Nucleus accumbens (tissue), 56 donors: ENCODE results near the gene GLYAT.
"Not testable (repeated sequence)": the region's sequence is repeated elsewhere in the genome, so short reads cannot be mapped to it uniquely, and the experiment has no call there.

Source experiments
- DNase-seq, 56 donors: peaks; one replicate each; lab custom pipeline; 2025; lab: John Stamatoyannopoulos, UW

Gene GLYAT

DNA sequence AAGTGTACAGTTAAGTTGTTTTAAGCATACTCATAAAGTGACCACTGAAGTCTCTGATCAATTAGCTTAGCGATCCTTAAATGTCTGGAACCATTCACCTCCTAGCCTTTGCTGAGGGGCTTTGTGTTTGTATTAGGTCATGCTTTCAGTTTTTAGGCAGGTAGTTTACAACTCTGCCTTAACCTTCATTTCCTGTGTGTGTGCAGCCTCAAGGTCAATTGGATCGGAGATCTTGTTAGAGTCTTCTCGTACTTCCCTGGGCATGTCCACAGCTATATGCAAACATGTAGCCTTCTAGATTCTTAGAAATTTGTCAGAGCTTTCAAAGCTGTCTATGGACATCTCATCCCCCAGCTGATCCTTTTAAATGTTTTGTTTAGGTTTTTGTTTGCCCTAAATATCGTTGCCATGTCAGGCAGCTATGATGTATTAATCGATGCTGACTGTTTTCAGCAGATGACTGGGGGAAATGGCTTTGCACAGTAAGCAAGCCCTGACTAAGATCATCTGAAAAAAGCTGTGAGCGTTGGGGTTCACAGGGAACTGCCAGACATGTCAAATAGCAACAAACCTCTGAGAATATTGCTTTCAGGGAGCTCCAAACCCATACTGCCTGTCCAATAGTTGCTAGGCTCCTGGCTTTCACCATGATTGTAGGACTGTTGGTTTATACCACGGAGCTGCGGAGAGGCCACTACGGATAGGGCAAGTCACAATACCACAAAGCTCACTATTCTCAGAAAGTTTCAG is 45.6 kb downstream of the GLYAT start:
- DNase-seq, result no peak

DNA sequence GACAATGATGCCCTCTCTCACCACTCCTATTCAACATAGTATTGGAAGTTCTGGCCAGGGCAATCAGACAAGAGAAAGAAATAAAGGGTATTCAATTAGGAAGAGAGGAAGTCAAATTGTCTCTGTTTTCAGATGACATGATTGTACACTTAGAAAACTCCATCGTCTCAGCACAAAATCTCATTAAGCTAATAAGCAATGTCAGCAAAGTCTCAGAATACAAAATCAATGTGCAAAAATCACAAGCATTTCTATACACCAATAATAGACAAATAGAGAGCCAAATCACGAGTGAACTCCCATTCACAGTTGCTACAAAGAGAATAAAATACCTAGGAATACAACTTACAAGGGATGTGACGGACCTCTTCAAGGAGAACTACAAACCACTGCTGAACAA is 49.1 kb downstream of the GLYAT start:
- DNase-seq, result not testable (repeated sequence)

DNA sequence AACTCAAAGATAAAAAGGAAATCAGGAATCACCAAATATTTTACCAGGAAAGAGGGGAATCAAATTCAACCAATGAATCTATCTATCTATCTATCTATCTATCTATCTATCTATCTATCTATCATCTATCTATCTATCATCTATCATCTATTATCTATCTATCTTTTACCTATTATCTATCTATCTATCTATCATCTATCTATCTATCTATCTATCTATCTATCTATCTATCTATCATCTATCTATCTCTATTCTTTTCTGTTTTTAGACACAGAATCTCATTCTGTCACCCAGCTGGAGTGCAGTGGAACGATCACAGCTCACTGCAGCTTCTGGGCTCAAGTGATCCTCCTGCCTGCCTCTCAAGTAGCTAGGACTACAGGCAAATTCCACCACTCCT is 54.2 kb downstream of the GLYAT start:
- not testable (repeated sequence) for DNase-seq

DNA sequence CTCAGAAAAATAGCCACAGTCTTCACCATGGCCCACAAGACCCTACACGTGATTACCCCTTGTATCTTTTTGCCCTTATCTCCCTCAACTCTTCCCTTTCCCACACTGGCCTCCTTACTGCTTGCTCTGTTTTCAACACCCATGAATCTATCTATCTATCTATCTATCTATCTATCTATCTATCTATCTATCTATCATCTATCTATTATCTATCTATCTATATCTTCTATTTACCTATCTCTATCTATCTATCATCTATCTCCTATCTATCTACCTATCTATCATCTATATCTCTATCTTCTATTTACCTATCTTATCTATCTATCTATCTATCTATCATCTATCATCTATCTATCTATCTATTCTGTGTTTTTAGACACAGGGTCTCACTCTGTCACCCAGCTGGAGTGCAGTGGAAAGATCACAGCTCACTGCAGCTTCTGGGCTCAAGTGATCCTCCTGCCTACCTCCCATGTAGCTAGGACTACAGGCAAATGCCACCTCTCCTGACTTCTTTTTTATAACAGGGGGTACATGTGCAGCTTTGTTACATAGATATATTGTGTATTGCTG is 55.1 kb downstream of the GLYAT start:
- DNase-seq, result no peak

DNA sequence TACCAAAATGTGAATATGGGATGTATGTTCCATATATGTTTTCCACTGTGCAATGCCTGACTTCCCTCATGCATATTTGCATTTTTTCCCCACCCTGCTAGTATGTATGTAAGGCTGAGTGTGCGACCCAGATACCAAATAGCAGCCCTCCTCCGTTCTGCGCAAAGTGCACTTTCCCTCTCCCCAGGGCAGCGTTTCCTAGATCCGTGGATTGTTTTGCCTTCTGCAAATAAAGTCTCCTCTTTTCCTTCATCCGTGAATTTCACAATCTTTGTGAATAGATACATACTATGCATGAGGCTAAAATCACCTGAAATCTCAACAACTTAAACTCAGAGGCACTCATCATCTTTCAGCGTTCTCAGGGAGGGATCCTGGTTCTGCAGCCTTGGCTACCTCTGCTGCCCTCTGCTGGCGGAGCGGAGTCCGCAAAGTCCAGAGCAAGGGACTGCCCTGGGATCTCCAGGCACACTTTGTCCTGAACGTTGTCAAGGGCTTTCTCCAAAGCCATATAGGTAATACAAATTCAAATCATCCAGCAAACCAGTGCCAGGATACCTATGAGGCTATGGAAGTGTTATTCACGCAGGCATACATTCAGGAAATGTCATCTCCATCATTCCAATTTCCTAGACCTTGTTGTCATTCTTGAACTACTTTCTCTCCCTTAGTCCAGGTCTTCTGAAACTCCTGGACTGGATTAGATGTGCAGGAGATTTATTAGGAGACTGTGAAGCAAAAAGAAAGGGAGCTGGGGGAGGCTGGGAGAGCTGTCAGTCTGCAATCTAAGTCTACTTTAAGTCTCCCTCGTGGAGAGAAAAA is 56.2 kb downstream of the GLYAT start:
- DNase-seq, result peak in 49 of 56 donors; percentile 2 to 82 (median 41)

DNA sequence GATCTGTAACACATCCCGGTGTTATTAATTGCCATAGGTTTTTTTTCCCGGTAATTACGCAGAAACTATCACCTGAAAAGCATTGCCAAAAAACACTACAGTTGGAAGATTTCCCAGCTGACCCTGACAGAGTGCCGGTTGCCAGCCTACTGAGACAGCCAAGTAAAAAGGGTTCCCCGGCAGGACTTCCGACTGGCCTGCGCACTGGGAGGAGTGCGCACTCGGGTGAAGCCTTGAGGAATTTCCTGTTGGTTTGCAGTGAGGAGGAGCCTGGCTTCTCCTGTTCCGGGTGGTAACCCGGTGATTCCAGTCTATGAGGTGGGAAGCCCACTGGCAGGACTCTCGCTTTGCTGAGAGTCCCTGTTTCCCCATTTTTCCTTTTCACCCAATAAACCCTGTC is 57.1 kb downstream of the GLYAT start:
- peak in 2 of 56 donors; percentile 0 for DNase-seq

DNA sequence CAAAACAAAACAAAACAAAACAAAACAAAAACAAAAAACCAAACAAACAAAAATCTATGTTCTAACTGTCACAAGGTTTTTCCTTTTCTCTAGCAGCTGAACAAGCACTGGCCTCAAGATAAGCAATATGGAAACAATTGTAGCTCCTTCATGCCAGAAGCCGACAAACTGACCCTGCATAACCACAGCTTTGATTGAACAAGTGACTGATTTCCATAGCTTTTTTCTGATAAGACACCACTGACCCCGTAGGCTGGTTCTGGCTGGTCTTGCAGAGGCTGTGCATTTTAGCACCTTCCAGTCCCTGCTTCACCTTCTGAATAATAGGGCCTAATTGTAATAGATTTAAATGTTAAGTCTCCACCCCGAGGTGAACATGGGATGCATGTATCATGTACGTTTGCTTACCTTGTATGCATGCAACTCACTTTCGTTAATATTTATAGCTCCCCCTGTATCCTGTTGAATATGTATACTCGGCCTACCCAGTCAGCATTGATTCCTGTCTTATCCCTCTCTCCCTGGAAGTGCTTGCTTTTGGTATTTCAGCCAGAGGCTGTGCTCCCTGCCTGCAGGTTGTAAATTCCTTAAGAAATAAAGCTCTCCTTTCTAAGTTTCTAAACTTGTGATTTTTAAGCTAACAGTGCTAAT is 59.6 kb downstream of the GLYAT start:
- DNase-seq, result no peak

DNA sequence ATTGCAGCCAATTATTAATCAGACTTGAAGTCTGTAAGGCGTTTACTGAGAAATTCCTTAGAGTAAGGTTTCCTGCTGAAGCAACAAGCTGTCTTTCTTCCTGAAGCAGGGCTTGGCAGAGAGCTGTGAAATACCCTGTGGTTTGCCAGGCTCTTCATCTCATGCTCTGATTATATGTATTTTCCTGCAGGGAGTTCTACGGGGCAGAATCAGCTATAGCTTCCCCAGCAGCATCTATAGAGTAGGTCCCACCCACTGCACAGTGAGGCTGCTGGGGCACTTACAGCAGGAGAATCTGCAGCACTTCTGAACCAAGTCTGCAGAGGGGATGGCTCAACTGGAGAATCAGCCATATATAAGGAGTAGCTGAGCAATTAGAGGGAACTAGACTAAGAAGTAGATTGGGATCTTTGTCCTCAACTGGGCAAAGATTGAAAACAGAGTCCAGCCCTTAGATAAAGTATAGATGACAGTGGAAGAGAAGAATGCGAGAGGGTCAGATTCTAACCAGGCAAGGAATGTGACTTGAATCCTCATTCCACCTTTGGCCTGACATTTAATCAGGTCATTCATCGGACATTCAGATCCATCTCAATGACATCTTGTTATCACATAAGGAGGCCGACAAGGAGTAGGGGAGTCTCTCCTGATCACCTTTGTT is 71.7 kb downstream of the GLYAT start:
- no peak for DNase-seq

DNA sequence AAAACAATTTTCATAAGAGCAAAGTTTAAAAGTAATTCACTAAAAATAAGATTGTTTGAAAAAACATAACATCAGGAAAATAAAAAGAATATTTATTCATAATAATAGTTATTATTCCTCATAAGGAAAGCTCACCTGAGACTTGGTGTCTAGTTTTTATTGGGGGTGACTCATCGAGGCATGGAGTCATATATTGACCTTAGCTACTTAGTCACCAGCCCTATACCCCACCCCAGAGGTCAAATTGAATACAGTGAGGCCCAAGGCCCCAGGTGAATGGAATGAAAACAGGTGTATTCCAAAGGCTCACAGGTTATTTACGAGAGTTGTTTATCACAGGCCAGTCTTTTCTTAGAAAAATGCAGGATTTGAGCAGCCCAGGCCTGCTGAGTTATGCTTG is 72.3 kb downstream of the GLYAT start:
- no peak for DNase-seq
